ENCODE data around the gene TECPR1.

DNA sequence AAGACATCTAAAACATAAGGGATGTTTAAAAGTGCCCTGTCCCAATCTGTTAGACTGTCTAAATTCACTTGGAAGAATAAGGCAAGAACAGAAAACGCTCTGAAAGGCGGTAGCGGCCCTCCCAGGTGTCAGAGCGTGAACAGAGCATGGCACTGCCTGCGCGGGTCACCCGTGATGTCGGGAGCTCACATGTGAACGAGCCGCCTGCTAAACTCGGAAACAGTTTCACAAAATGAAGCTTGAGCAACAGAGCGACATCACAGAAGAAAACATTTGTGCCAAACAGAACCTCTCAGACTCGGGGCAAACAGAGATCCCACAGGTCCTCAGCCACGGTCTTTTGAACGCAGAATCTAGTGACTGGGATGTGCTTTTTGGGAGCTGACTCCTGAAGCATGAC lies 42.3 kb upstream of the TECPR1 start:
- TF ChIP-seq, protein P1, sequence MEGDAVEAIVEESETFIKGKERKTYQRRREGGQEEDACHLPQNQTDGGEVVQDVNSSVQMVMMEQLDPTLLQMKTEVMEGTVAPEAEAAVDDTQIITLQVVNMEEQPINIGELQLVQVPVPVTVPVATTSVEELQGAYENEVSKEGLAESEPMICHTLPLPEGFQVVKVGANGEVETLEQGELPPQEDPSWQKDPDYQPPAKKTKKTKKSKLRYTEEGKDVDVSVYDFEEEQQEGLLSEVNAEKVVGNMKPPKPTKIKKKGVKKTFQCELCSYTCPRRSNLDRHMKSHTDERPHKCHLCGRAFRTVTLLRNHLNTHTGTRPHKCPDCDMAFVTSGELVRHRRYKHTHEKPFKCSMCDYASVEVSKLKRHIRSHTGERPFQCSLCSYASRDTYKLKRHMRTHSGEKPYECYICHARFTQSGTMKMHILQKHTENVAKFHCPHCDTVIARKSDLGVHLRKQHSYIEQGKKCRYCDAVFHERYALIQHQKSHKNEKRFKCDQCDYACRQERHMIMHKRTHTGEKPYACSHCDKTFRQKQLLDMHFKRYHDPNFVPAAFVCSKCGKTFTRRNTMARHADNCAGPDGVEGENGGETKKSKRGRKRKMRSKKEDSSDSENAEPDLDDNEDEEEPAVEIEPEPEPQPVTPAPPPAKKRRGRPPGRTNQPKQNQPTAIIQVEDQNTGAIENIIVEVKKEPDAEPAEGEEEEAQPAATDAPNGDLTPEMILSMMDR (IDR thresholded peaks at IDR 0.05) = no peak
- TF ChIP-seq POLR2A (IDR thresholded peaks at IDR 0.05) = no peak
